ENCODE data around the gene RNF224. TPM values are rescaled to one million over a fixed set of nuclear protein-coding genes. Genes with fewer than 3 reads are reported as not detected.

RNF224 gene
- total RNA-seq, 1 donor from 2014 or later = not detected

DNA sequence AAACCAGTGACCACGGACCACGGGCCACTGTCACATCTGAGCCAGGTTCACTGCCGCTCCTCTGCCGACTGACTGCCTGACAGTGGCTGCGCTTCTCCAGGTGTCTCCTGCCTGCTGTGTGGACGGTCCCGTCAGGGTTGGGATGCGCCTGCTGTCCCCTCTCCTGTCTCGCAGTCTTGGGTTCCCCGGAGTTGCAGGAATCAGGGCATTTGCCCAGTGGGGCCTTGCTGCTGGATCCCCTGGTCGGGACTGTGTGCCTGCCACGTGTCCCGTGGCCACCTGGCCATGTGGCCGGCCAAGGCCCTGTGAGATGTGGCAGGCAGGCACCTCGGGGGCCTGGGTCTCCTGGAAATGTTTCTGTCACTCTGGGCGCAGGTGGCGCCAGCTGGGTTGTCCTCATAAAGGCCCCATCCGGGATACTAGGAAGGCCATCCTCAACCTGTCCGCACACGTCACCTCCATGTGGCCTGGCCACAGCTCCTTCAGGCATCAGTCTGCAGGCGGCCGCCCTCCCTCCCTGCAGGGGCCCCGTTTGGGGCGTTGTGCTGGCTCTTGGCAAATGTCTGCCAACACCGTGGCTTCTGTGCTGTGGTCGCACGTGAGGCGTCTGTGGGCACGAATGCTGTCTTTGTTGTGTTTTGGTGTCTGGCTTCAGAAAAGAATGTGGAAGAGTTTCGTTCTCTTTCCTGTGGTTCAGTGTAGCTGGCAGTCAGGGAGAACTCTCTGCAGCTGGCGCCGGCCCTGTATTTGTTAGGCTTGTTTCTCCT is 43.8 kb downstream of the RNF224 start:
- no peak for DNase-seq (ENCODE audit: low read depth)
- FAIRE-seq = no peak
- Mint-ChIP-seq H3K36me3 (ENCODE audit: low read depth, unreplicated experiment) (peaks cover 15% of the 10 kb centered on the region), H3K9me3 (ENCODE audit: unreplicated experiment) (no peaks in the 10 kb centered on the region), H3K27me3 (ENCODE audit: low read depth, unreplicated experiment) (no peaks in the 10 kb centered on the region), H3K4me1 (ENCODE audit: low read depth, unreplicated experiment) (peaks cover 6% of the 10 kb centered on the region), H3K4me3 (ENCODE audit: unreplicated experiment) (no peak overlapping the region), H3K27ac (ENCODE audit: unreplicated experiment) (peak overlapping the region; percentile 80)
- Histone ChIP-seq H3K36me3 (ENCODE audit: insufficient read depth, low read length) (peaks cover 9% of the 10 kb centered on the region), H3K27me3 (ENCODE audit: insufficient read depth, low read length) (no peaks in the 10 kb centered on the region), H3K79me2 (ENCODE audit: insufficient read depth, low read length) (peaks cover 8% of the 10 kb centered on the region), H2AFZ (ENCODE audit: low read depth, low read length) (no peak overlapping the region), H3K9me3 (ENCODE audit: insufficient read depth, low read depth, low read length) (no peaks in the 10 kb centered on the region), H3K4me3 (ENCODE audit: insufficient read depth, low read depth, low read length) (no peak overlapping the region), H4K20me1 (ENCODE audit: insufficient read depth, low read length) (peaks cover 48% of the 10 kb centered on the region), H3K4me2 (ENCODE audit: low read length) (no peak overlapping the region), H3K4me1 (ENCODE audit: insufficient read depth, low read length) (peaks cover 4% of the 10 kb centered on the region), H3K27ac (ENCODE audit: low read depth, low read length) (no peak overlapping the region), H3K9ac (ENCODE audit: low read length) (no peak overlapping the region)
- no peak for TF ChIP-seq EZH2 (IDR thresholded peaks at IDR 0.05; ENCODE audit: insufficient read depth, low read length)
- TF ChIP-seq, protein P1, sequence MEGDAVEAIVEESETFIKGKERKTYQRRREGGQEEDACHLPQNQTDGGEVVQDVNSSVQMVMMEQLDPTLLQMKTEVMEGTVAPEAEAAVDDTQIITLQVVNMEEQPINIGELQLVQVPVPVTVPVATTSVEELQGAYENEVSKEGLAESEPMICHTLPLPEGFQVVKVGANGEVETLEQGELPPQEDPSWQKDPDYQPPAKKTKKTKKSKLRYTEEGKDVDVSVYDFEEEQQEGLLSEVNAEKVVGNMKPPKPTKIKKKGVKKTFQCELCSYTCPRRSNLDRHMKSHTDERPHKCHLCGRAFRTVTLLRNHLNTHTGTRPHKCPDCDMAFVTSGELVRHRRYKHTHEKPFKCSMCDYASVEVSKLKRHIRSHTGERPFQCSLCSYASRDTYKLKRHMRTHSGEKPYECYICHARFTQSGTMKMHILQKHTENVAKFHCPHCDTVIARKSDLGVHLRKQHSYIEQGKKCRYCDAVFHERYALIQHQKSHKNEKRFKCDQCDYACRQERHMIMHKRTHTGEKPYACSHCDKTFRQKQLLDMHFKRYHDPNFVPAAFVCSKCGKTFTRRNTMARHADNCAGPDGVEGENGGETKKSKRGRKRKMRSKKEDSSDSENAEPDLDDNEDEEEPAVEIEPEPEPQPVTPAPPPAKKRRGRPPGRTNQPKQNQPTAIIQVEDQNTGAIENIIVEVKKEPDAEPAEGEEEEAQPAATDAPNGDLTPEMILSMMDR (IDR thresholded peaks at IDR 0.05; ENCODE audit: insufficient read depth, low read depth, low read length) = no peak

DNA sequence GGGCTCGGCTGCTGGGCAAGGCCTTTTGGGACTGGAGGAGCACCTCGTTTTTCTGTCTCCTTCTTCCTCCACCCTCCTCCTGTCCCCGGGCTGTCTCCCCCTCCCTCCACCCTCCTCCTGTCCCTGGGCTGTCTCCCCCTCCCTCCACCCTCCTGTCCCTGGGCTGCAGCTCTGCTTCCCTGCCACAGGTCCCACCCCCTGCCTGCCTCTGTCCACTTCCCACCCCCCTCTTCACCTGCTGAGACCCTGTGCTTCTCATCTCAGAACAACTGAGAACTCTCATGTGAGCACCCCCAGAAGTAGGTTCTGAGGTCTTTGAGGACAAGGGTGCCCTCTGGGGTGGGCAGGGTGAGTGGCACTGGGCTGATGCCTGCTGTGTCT is 44.4 kb downstream of the RNF224 start:
- Histone ChIP-seq H2AFZ (ENCODE audit: low read depth, low read length) (no peak overlapping the region), H4K20me1 (ENCODE audit: insufficient read depth, low read length) (peaks cover 48% of the 10 kb centered on the region), H3K79me2 (ENCODE audit: insufficient read depth, low read length) (peaks cover 7% of the 10 kb centered on the region), H3K36me3 (ENCODE audit: insufficient read depth, low read length) (peaks cover 9% of the 10 kb centered on the region), H3K4me1 (ENCODE audit: insufficient read depth, low read length) (peaks cover 10% of the 10 kb centered on the region), H3K27me3 (ENCODE audit: insufficient read depth, low read length) (no peaks in the 10 kb centered on the region), H3K9ac (ENCODE audit: low read length) (no peak overlapping the region), H3K27ac (ENCODE audit: low read depth, low read length) (no peak overlapping the region), H3K4me2 (ENCODE audit: low read length) (no peak overlapping the region), H3K4me3 (ENCODE audit: insufficient read depth, low read depth, low read length) (no peak overlapping the region), H3K9me3 (ENCODE audit: insufficient read depth, low read depth, low read length) (no peaks in the 10 kb centered on the region)
- DNase-seq (ENCODE audit: low read depth) (no peak), FAIRE-seq (no peak)
- Mint-ChIP-seq H3K4me3 (ENCODE audit: unreplicated experiment) (no peak overlapping the region), H3K9me3 (ENCODE audit: unreplicated experiment) (no peaks in the 10 kb centered on the region), H3K4me1 (ENCODE audit: low read depth, unreplicated experiment) (peaks cover 6% of the 10 kb centered on the region), H3K27me3 (ENCODE audit: low read depth, unreplicated experiment) (no peaks in the 10 kb centered on the region), H3K27ac (ENCODE audit: unreplicated experiment) (no peak overlapping the region), H3K36me3 (ENCODE audit: low read depth, unreplicated experiment) (peaks cover 15% of the 10 kb centered on the region)
- TF ChIP-seq EZH2 (IDR thresholded peaks at IDR 0.05; ENCODE audit: insufficient read depth, low read length) = no peak
- TF ChIP-seq, protein P1 (IDR thresholded peaks at IDR 0.05; ENCODE audit: insufficient read depth, low read depth, low read length) = no peak
